CD4-positive, alpha-beta T cell treated with Interleukin-17A for 4 hours (primary cell): ENCODE measurements around the gene FMNL3.

Source experiments
- DNase-seq: peaks from one replicate; pipeline ENCODE4 v3.0.0-alpha.2; 2020; ENCODE audit warnings: mixed read lengths

FMNL3 gene

DNA sequence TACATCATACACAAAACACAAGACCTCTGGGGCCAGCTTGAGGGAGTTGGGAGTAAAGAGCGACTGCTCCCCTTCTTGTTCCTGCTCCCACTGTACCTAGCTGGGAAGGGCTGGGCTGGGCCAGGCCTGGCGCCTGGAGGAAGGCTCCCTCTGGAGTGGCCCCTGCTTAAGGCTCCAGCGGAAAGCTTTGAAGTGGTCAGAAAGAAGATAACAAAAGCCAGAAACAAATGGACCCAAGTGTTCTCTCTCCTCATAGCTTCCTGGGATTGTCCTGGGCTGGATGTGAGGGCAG, 58.5 kb downstream of the FMNL3 start:
- no peak for DNase-seq

GRCh38 chr12:49647827-49648711, 59.1 kb downstream of the FMNL3 start:
- no peak for DNase-seq

GRCh38 chr12:49646871-49647654, 60.1 kb downstream of the FMNL3 start:
- no peak for DNase-seq

DNA sequence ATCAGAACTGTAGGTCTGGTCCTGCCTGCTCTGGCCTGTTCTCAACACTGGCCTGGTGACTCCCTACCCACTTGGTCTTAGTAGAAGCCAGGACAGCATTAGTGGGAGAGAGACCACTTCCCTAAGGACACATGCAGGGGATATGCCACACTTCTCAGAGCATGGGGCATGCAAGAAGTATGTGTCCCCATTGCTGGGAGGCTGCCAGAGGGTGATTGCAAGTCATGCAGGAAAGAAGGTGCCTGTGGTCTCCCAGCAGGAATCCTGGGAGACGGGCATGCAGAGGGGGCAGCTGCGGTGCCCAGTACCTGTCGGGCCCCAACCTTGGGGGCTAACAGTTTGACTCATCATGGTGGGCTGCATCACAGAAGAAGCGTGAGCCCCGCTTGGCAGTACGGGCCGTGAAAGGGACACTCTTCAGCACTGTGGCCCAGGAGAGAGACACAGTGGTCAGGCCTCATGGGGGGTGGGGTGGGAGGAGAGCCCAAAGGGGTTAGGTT, 60.8 kb downstream of the FMNL3 start:
- DNase-seq, result no peak

DNA sequence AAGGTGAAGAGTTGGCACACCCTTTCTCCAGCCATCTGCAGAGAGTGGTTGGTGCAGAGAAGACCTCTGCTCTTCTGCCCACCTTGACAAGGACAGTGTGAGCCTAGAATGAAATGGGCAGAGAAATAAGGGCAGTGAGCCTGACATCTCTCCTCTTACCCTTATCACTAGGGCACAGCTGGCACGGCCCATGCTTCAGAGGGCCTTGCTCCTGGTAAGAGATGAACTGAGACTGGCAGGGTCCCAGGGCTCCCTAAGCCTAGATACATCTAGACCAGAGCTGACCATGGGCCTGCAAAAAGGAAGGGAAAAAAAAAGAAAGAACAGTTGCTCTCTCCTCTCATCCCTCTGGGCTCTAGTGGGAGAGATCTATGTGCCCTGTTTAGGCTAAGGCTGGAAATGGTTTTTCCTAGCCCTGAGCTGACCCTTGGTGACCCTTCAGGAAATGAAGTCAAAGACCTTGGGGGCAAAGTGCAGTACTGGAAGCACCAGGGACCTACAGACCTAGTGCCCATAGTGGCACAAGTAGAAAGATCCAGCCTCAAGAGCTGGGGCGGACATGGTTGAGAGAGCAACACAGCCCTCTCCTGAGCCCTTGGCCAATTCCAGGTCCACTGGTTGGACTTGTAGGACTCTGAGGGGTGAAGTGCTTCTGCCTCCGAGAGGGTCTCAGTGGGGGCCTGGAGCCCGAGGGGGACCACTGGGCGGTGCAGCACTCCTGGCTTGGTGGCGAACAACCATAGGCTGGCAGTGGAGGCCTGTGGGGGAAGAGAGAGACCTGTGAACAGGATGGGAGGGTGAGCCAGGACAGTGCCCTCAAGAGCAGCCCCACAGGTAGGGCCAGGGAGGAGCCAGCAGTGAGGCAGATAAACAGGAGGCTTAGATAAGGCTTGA, 61.8 kb downstream of the FMNL3 start:
- no peak for DNase-seq

DNA sequence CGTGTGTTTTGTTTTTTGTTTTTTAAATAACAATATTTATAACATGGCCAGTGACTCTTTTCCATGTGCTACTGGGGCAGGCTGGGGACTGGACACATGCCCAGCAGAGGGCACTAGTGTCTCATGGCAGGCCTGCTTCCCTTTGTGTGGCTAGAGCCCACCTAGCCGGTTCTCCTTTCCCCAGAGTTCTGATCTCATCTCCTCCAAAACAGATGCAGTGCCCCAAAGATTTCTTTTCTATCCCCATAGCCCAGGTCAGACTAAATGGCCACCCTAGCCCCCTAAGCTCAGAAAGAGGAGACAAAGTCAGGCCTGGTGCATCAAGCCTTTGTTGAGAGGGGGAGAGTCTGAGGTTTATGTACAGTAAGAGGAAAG, 62.6 kb downstream of the FMNL3 start:
- DNase-seq, result peak; percentile 89

DNA sequence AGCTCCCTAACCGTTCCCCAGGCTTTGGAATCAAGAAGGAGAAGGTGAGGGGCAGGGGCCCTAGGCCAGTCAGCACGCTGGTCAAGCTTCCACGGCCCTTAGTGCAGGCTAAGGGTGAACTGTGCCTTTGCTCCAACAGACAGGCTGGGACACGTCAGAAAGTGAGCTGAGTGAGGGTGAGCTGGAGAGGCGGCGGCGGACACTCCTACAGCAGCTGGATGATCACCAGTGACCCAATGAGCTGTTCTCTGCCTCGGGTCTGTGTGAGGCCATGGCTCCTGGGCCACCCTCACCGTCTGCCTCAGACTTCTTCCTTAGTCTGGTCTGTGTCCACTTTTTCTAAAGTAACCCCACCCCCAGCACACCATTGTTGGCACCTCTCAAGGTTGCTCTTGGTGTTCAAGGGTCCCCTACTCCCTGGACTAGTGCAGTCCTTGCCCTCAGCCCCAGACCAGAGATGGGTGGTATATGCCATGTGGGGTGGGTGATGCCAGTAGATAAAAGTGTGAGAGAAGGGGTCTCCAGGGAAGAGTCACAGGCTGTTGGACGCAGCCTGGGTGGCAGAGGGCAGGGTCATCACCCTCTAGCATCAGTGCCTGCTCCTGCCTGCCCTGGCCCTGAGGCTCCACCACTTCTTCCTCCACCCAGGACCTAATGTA, 63.1 kb downstream of the FMNL3 start:
- no peak for DNase-seq

DNA sequence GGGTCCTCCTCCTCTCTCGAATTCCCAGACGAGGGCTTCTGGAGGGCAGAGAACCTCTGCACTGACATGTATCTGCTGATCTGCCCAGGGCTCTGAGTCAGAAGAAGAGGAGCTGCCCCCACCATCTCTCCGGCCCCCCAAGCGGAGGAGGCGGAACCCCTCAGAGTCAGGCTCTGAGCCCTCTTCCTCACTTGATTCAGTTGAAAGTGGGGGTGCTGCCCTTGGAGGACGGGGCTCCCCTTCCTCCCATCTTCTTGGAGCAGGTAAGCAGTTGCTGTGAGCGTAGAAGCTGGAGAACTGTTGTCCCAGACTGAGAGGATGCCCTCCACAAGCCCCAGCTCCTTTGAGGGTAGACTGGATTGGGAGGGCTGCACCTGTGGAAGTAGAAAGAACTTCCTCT, 64.1 kb downstream of the FMNL3 start:
- no peak for DNase-seq

DNA sequence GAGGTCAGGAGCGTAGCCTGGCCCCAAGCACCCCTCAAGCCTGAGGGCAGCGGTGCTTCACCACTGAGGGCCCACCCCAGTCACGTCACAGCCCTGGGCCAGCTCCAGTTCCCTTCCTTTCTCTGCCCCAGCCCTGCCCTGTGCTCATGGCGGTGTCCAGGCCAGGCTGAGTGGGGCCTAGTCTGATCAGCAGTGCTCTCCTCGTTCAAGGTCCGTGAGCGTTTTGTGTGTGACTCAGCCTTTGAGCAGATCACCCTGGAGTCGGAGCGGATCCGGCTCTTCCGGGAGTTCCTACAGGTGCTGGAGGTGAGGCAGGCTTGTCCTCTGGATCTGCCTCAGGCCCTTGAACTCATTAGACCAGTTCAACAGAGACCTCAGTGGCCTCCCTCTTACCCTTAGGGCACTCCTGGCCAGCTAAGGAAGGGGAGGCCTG, 64.8 kb downstream of the FMNL3 start:
- no peak for DNase-seq

DNA sequence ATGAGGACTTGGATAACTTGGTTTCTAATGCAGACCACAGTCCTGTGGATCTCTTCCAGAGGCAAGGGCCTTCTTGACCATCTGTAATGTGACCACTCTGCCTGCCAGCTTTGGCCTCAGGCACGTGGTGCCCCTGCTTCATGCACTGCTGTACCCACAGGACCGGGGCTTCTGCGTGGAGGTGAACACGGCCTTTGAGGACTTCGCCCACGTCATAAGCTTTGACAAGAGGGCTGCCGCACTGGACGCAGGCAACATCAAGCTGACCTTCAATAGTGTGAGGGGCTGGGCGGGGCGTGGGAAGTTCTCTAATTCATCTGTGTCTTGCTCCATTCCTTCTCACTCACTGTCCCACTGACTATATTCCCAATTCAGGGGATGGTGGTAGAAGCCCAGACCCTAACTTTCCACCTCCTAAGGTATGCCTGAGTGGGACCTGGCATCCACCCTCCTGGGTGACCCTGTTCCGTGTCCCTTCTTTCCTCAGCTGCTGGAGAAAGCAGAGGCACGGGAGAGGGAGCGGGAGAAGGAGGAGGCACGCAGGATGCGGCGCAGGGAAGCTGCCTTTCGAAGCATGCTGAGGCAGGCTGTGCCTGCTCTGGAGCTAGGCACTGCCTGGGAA, 65.3 kb downstream of the FMNL3 start:
- DNase-seq, result no peak

GRCh38 chr12:49636979-49637755, 70.0 kb downstream of the FMNL3 start:
- peak; percentile 68 for DNase-seq

- DNase-seq, result no peak
These were observed 70.6 kb downstream of the FMNL3 start for GRCh38 chr12:49636574-49636973.

GRCh38 chr12:49635656-49636055, 71.5 kb downstream of the FMNL3 start:
- DNase-seq, result no peak

DNA sequence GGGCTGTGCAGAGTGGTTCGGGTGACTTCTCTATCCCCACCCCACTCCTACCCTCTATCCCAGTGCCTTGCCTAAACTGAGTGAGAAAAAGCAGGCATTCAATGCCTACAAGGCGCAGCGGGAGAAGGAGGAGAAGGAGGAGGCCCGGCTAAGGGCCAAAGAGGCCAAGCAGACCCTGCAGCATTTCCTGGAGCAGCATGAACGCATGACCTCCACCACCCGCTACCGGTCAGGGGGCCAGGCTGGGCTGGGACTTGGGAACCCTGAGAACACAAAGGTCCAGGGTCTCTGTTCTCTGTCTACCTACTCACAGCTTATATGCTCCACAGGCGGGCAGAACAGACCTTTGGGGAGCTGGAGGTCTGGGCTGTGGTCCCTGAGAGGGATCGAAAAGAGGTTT, 72.2 kb downstream of the FMNL3 start:
- no peak for DNase-seq

DNA sequence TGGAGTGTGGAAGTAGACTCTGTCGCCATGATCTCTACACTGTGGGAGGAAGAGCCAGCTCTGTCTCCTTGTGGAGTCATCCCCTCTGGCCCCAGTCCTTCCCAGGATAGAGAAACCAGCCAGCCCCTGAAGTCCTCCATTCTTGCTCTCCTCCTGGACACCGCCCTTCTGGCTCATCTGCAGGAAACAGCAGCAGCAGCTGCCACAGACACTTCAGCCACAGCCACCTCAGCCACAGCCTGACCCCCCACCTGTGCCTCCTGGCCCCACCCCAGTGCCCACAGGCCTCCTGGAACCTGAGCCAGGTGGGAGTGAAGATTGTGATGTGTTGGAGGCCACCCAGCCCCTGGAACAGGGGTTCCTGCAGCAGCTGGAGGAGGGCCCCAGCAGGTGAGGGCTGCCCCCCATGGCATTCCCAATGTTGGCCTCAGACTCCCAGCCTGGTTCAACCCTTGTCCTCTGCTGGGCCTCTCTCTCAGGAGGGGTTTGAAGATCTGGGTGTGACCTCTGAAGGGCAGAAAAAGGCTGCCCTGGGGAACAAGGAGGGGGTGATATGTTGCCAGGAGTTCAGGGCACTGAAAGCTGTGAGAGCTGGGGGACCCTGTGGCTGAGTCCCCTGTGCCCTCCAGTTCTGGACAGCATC, 73.4 kb downstream of the FMNL3 start:
- no peak for DNase-seq

GRCh38 chr12:49632986-49633702, 74.1 kb downstream of the FMNL3 start:
- DNase-seq, result no peak

DNA sequence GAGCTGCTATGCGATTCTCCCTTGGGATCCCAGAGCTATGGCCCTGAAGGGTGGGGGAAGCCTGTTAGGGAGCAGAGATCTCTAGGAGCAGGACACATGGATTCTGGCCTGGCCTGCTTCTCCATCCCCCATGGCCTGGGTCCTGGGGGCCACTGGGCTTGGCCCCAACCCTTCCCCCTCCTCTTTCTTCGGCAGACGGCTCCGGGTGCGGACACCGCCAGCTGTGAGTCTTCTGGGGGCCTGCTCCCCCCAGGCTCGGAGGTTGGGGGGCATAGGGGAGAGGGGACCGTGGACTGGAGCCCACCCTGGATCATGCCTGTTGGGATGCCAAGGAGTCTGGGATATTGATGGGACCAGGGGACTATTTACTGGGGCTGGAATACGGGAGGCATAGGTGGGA, 74.8 kb downstream of the FMNL3 start:
- DNase-seq, result no peak

DNA sequence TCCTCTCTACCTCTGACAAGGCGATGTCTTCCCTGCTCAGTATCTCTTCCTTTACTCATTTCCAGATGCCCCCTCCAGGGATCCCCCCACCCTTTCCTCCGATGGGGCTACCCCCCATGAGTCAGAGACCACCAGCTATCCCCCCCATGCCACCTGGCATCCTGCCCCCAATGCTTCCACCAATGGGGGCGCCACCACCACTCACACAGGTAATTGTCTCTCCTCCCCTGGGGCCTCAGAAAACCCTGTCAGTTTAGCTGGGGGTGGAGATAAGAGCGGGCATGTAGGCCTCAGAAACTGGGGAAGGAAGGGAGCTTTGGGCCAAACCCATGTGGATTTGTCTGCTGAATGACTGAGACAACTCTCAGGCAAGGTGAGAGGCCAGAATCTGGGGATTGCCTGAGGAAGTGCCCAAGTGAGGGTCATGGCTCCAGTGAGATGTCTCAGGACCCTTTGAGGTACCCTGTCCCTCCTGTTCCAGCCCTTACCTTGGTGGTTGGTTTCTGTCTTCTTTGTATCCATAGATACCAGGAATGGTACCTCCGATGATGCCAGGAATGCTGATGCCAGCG, 75.8 kb downstream of the FMNL3 start:
- DNase-seq, result no peak

- DNase-seq, result no peak
These were observed 79.3 kb downstream of the FMNL3 start for GRCh38 chr12:49627752-49628360.
